Keratinocyte (primary cell): ENCODE data around the gene CUL4A.

Experiments used
- CTCF ChIP-seq, 3 experiments: IDR thresholded peaks in 1 of 3; conservative IDR thresholded peaks in 1 of 3; optimal IDR thresholded peaks in 1 of 3; 2 replicates in 2 of 3; 3 replicates in 1 of 3; pipeline versions ENCODE3 to v1.5.1; 2011; ENCODE audit warnings: low read length in 3 of 3, mild to moderate bottlenecking in 3 of 3, moderate library complexity in 2 of 3, control low read depth in 1 of 3, inconsistent platforms in 1 of 3; ENCODE audit not compliant: insufficient read depth in 2 of 3; ENCODE audit errors: extremely low read depth in 1 of 3
- EZH2 ChIP-seq: IDR thresholded peaks from one replicate; pipeline ENCODE4 v1.6.1; 2012; ENCODE audit warnings: inconsistent platforms, mild to moderate bottlenecking, low read length, moderate library complexity

DNA sequence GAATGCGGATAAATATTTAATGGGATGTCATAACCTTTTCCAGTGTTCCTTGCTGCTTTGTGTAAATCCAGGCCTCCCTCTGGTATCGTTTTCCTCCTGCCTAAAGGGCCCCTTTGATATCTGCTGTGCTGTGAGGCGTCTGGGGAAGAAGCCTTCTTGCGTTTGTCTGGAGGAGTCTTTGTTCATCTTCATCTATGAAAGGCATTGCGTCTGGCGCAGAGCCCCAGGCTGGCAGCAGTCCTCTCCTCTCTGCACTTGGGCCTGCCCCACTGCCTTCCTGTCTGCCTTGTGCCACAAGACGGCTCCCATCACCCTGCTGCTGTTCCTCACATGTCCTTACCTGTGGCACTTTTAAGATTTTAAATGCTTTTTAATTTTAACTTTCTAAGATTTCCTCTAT, 41.2 kb upstream of the CUL4A start:
- no peak for TF ChIP-seq CTCF (optimal IDR thresholded peaks at IDR 0.05 in 1 of 3, IDR thresholded peaks at IDR 0.05 in 1 of 3, conservative IDR thresholded peaks at IDR 0.05 in 1 of 3; ENCODE audit: extremely low read depth in 1 of 3, insufficient read depth in 2 of 3, low read length in 3 of 3)
- TF ChIP-seq EZH2 = no peak
